AG04450 (cell line): ENCODE data around the gene MAGEA2. TPM values are rescaled to one million over a fixed set of nuclear protein-coding genes. Genes with fewer than 3 reads are reported as not detected.
"Not testable (repeated sequence)": the region's sequence is repeated elsewhere in the genome, so short reads cannot be mapped to it uniquely, and the experiment has no call there.

Source experiments
- CTCF ChIA-PET: fragments of 300-600, 350-600 bp; formaldehyde crosslinking; extraction: SDS; loops from one replicate; lab custom pipeline; 2022; ENCODE audit warnings: antibody characterized with exemption, inconsistent platforms; lab: Charles Lee
- POLR2A ChIA-PET: fragments of 350-600 bp; formaldehyde crosslinking; extraction: SDS; loops from one replicate; lab custom pipeline; 2021; ENCODE audit warnings: antibody characterized with exemption, inconsistent platforms; lab: Yijun Ruan, JAX
- DNase-seq: peaks from one replicate; pipeline ENCODE4 v3.0.0-alpha.2; 2011; ENCODE audit warnings: low read depth, low spot score
- H3K27ac ChIP-seq: one replicate; pipeline ENCODE4 v1.5.1; 2012; ENCODE audit warnings: low read depth, low read length, control low read depth
- H3K27me3 ChIP-seq: one replicate; pipeline ENCODE4 v1.6.0; 2012; ENCODE audit warnings: low read length; ENCODE audit not compliant: control insufficient read depth, insufficient read depth
- H3K4me3 ChIP-seq: 2 replicates; pipeline ENCODE4 v1.5.1; 2011; ENCODE audit warnings: mild to moderate bottlenecking, low read depth, low read length, control low read depth
- H3K9me3 ChIP-seq: 2 replicates; pipeline ENCODE4 v1.5.1; 2012; ENCODE audit warnings: low read length; ENCODE audit not compliant: control insufficient read depth, insufficient read depth
- polyA plus RNA-seq: library from polyadenylated mRNA; depleted of rRNA; stranded (reverse); fragments of >200 nt; gene quantifications from 2 replicates; pipeline ENCODE4 v1.2.3, GENCODE V29; 2011; rRNA removed
- TF ChIP-seq, protein P1 (sequence below): IDR thresholded peaks from 2 replicates; pipeline ENCODE4 v1.5.1; 2011; ENCODE audit warnings: low read depth, low read length, control low read depth, inconsistent platforms

The MAGEA2 gene
- polyA plus RNA-seq, 1 experiment: not detected

DNA sequence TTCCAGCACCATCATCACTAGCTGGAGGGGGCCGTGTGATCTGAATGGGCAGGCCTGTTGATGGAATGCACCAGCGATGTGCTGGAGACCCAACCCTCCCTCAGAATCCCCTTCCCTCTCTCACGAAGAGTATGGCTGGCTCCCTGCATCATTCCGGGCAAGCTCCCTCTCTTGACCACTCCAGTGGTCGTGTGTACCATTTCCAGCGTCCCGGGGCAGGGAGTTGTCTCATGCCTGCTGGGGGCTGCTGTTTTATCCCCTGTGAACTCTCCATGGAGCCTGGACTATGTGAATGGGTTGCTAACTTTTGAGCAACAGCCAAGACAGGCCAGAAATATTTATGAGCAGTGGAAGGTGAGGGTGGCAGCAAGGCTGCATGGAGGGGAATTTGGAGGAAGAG, 28.2 kb downstream of the MAGEA2 start:
- CTCF ChIA-PET: no interaction called here
- H3K27ac ChIP-seq: no peak overlapping the region

DNA sequence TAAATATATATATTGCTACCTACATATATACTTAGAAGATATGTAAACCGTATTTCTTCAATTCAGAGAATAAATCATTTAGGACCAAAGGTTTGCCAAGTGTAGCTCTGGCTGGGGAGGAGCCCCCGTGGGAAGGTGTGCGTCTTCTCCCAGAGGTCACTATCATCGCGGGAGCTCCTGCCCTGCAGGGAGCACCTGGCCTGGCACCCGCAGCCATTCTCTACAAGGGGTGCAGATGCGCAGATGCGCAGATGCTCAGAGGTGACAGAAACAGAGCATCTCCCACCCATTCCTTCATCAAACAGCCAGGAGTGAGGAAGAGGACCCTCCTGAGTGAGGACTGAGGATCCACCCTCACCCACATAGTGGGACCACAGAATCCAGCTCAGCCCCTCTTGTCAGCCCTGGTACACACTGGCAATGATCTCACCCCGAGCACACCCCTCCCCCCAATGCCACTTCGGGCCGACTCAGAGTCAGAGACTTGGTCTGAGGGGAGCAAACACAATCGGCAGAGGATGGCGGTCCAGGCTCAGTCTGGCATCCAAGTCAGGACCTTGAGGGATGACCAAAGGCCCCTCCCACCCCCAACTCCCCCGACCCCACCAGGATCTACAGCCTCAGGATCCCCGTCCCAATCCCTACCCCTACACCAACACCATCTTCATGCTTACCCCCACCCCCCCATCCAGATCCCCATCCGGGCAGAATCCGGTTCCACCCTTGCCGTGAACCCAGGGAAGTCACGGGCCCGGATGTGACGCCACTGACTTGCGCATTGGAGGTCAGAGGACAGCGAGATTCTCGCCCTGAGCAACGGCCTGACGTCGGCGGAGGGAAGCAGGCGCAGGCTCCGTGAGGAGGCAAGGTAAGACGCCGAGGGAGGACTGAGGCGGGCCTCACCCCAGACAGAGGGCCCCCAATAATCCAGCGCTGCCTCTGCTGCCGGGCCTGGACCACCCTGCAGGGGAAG, 39.5 kb downstream of the MAGEA2 start, which contains the start of gene MAGEA2B:
Gene MAGEA2B, plus strand, starts transcription at position 814 of the 973 bp plus-strand sequence. CDS start 2,479 bp downstream, outside the sequence.
- H3K27me3 ChIP-seq, H3K4me3 ChIP-seq, H3K27ac ChIP-seq, CTCF ChIA-PET, DNase-seq, POLR2A ChIA-PET, H3K9me3 ChIP-seq: not testable (repeated sequence)

More for the DNA sequence above, 28.2 kb downstream of the MAGEA2 start:
- TF ChIP-seq, protein P1, sequence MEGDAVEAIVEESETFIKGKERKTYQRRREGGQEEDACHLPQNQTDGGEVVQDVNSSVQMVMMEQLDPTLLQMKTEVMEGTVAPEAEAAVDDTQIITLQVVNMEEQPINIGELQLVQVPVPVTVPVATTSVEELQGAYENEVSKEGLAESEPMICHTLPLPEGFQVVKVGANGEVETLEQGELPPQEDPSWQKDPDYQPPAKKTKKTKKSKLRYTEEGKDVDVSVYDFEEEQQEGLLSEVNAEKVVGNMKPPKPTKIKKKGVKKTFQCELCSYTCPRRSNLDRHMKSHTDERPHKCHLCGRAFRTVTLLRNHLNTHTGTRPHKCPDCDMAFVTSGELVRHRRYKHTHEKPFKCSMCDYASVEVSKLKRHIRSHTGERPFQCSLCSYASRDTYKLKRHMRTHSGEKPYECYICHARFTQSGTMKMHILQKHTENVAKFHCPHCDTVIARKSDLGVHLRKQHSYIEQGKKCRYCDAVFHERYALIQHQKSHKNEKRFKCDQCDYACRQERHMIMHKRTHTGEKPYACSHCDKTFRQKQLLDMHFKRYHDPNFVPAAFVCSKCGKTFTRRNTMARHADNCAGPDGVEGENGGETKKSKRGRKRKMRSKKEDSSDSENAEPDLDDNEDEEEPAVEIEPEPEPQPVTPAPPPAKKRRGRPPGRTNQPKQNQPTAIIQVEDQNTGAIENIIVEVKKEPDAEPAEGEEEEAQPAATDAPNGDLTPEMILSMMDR: no peak
- H3K27me3 ChIP-seq: no peaks in the 10 kb centered on the region
- H3K9me3 ChIP-seq: no peaks in the 10 kb centered on the region
- no peak overlapping the region for H3K4me3 ChIP-seq
- DNase-seq: no peak
- POLR2A ChIA-PET: no interaction called here

DNA sequence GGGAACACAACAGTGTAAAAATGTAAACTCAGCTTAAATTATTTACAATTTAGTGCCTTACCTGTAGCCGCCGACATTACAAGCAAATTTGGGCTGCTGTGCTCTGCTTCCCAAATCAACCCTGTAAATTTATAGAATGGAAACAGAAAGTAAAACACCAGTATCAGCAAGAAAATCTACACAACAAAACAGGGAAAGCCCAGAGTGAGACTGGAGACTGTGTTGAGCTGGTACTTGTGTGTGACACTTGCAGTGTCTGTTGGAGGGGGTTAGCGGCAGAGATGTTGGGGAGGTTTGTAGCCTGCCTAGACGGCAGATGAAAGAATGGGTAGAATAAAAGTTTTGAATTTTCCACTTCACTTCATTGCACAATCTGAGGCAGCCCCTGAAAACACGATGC, 40.4 kb downstream of the MAGEA2 start:
- H3K9me3 ChIP-seq, CTCF ChIA-PET, H3K27ac ChIP-seq, POLR2A ChIA-PET, DNase-seq, H3K4me3 ChIP-seq, H3K27me3 ChIP-seq: not testable (repeated sequence)

DNA sequence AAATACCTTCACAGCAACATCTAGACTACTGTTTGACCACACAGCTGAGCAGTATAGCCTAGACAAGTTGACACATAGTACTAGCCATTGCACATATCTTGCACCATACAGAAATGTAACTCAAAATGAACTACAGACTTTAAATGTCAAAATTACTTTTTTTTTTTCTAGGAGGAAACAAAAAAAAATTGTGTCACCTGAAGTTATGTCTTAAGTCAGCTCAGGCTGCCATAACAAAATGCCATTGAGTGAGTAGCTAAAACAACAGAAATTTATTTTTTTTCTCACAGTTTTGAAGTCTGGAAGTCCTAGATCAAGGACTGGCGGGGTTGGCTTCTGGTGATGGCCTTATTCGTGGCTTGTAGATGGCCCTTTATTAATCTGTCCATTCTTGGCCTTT, 44.5 kb downstream of the MAGEA2 start, which contains the start of gene CSAG2:
Gene CSAG2, minus strand, starts transcription at position 101 of the 400 bp plus-strand sequence. CDS start 161 bp downstream, outside the sequence.
- H3K27me3 ChIP-seq, CTCF ChIA-PET, H3K4me3 ChIP-seq, H3K27ac ChIP-seq, POLR2A ChIA-PET, H3K9me3 ChIP-seq, DNase-seq: not testable (repeated sequence)

DNA sequence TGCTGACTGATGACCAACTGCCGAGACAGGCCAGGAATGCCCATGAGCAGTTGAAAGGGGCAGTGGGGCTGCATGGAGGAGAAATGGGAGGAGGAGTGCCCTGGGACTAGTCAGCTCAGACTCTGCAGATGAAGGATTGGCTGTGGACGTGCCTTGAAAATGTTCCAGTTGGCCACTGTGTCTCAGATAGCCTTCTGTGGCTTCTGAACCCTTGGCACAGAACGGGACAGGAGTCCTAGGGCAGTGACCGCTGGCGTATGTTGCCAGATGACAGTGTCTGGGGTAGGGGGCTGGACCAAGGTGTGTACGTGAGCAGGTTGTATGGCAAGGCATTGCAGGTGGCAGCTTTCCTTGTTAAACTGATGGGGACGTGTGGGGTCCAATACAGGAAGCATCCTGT, 47.1 kb downstream of the MAGEA2 start:
- H3K27me3 ChIP-seq, H3K27ac ChIP-seq, CTCF ChIA-PET, POLR2A ChIA-PET, H3K4me3 ChIP-seq, DNase-seq, H3K9me3 ChIP-seq: not testable (repeated sequence)

DNA sequence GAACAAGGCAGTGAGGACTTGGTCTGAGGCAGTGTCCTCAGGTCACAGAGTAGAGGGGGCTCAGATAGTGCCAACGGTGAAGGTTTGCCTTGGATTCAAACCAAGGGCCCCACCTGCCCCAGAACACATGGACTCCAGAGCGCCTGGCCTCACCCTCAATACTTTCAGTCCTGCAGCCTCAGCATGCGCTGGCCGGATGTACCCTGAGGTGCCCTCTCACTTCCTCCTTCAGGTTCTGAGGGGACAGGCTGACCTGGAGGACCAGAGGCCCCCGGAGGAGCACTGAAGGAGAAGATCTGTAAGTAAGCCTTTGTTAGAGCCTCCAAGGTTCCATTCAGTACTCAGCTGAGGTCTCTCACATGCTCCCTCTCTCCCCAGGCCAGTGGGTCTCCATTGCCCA, 53.3 kb downstream of the MAGEA2 start:
- POLR2A ChIA-PET, H3K27ac ChIP-seq, H3K4me3 ChIP-seq, H3K27me3 ChIP-seq, CTCF ChIA-PET, H3K9me3 ChIP-seq, DNase-seq: not testable (repeated sequence)

Other genes with a start within 250 kb of the MAGEA2 start
- gene GABRQ, start 115.9 kb downstream of the MAGEA2 start, polyA plus RNA-seq: 0.05 TPM in 2 replicates
- not detected in 2 replicates for gene MAGEA3, start 55.0 kb downstream of the MAGEA2 start, polyA plus RNA-seq
- gene CSAG2, start 44.6 kb downstream of the MAGEA2 start, polyA plus RNA-seq: not detected in 2 replicates
- gene MAGEA2B, start 39.2 kb downstream of the MAGEA2 start, polyA plus RNA-seq: not detected in 2 replicates
- gene CSAG1, start 20.1 kb downstream of the MAGEA2 start, polyA plus RNA-seq: not detected in 2 replicates
- gene MAGEA12, start 20.1 kb downstream of the MAGEA2 start, polyA plus RNA-seq: not detected in 2 replicates
- not detected in 2 replicates for gene CSAG3, start 5.4 kb upstream of the MAGEA2 start, polyA plus RNA-seq
- not detected in 2 replicates for gene MAGEA6, start 15.8 kb upstream of the MAGEA2 start, polyA plus RNA-seq
- gene CETN2, start 76.9 kb upstream of the MAGEA2 start, polyA plus RNA-seq: 53.8 and 70.9 TPM in 2 replicates
- gene NSDHL, start 77.2 kb upstream of the MAGEA2 start, polyA plus RNA-seq: 19.6 and 21.0 TPM in 2 replicates
- 8.7 and 10.3 TPM in 2 replicates for gene ZNF185, start 144.2 kb upstream of the MAGEA2 start, polyA plus RNA-seq
- gene PNMA5, start 240.3 kb upstream of the MAGEA2 start, polyA plus RNA-seq: not detected in 2 replicates